HCT116 (cell line): Measurements from ENCODE around the gene CDR2L. TPM values are rescaled to one million over a fixed set of nuclear protein-coding genes. Genes with fewer than 3 reads are reported as not detected.

Experiments used
- ATAC-seq: fragments of 200-7000 bp; cut with Tn5 transposase; 2 replicates; pipeline ENCODE4 v1.9.1; 2020; ENCODE audit warnings: mild to moderate bottlenecking, moderate library complexity
- BruUV-seq: library from RNA; stranded (reverse); fragments of 400-500 nt; replicated peaks from 2 replicates; lab custom pipeline; 2021; lab: Mats Ljungman, UMichigan
- CTCF ChIA-PET: fragments of 300-600 bp; sonication (Branson Sonifier 250); formaldehyde crosslinking; loops from one replicate; lab custom pipeline; 2021; ENCODE audit warnings: antibody characterized with exemption; lab: Charles Lee
- POLR2A ChIA-PET: fragments of 300-600, 350-600 bp; sonication (Branson Sonifier 250); formaldehyde crosslinking; loops from one replicate; lab custom pipeline; 2021; ENCODE audit warnings: antibody characterized with exemption; lab: Charles Lee
- RAD21 ChIA-PET, 2 experiments: fragments of 300-600 bp; sonication (Branson Sonifier 250); formaldehyde crosslinking; loops; one replicate each; lab custom pipeline; 2023; ENCODE audit warnings: low total read pairs in 2 of 2; ENCODE audit not compliant: uncharacterized antibody in 2 of 2, unreplicated experiment in 2 of 2, low non-redundant PET in 1 of 2; lab: Charles Lee
- DNase-seq: peaks from one replicate; pipeline ENCODE4 v3.0.0-alpha.2; 2010; ENCODE audit warnings: low read depth, low spot score
- H2AFZ ChIP-seq: fragments of 200-600 bp; shearing (Covaris generic), sonication (generic); 2 replicates; pipeline ENCODE4 v1.6.1; 2017; ENCODE audit warnings: low read depth, mixed run types, mixed read lengths, antibody characterized with exemption, low read length; ENCODE audit not compliant: poor library complexity, severe bottlenecking
- H3K27ac ChIP-seq: 2 replicates; pipeline ENCODE4 v1.5.1; 2012; ENCODE audit warnings: low read depth, low read length
- H3K27me3 ChIP-seq: fragments of 200-600 bp; sonication (generic); 2 replicates; pipeline ENCODE4 v1.6.1; 2016; ENCODE audit warnings: mixed run types, low read length, mixed read lengths; ENCODE audit not compliant: insufficient read depth
- H3K36me3 ChIP-seq, 2 experiments: fragments of 200-500 bp in 1 of 2; fragments of 200-600 bp in 1 of 2; sonication (Bioruptor generic) in 1 of 2; sonication (generic) in 1 of 2; 2 replicates each; pipeline versions ENCODE4 v1.5.1 to v1.6.1; 2014 to 2016; ENCODE audit warnings: low read length in 2 of 2, inconsistent platforms in 1 of 2, mixed read lengths in 1 of 2, mixed run types in 1 of 2; ENCODE audit not compliant: insufficient read depth in 2 of 2, control insufficient read depth in 1 of 2
- H3K4me1 ChIP-seq, 2 experiments: fragments of 200-600 bp in 1 of 2; sonication (generic) in 1 of 2; 2 replicates each; pipeline versions ENCODE4 v1.5.1 to v1.6.1; 2012 to 2017; ENCODE audit warnings: low read length in 2 of 2, inconsistent platforms in 1 of 2, mild to moderate bottlenecking in 1 of 2, mixed read lengths in 1 of 2, mixed run types in 1 of 2, moderate library complexity in 1 of 2; ENCODE audit not compliant: insufficient read depth in 2 of 2, control insufficient read depth in 1 of 2
- H3K4me2 ChIP-seq: fragments of 200-600 bp; sonication (generic); 2 replicates; pipeline ENCODE4 v1.6.1; 2017; ENCODE audit warnings: mixed run types, low read length, mixed read lengths
- H3K4me3 ChIP-seq, 2 experiments: fragments of 200-600 bp in 1 of 2; sonication (generic) in 1 of 2; replicated peaks in 1 of 2; 2 replicates each; pipeline ENCODE4 v1.5.1; 2011 to 2016; ENCODE audit warnings: low read length in 2 of 2, control low read depth in 1 of 2, low read depth in 1 of 2, mild to moderate bottlenecking in 1 of 2, mixed read lengths in 1 of 2, mixed run types in 1 of 2
- H3K79me2 ChIP-seq: fragments of 200-600 bp; sonication (generic); 2 replicates; pipeline ENCODE4 v1.6.1; 2017; ENCODE audit warnings: mild to moderate bottlenecking, mixed run types, low read length, moderate library complexity, mixed read lengths; ENCODE audit not compliant: insufficient read depth
- H3K9ac ChIP-seq: fragments of 200-600 bp; sonication (generic); 2 replicates; pipeline ENCODE4 v1.6.1; 2016; ENCODE audit warnings: low read length, mixed read lengths
- H3K9me2 ChIP-seq: fragments of 200-600 bp; sonication (generic), shearing (Covaris generic); 2 replicates; pipeline ENCODE4 v1.6.1; 2017; ENCODE audit warnings: mixed run types, mild to moderate bottlenecking, moderate library complexity; ENCODE audit not compliant: insufficient read depth
- H3K9me3 ChIP-seq, 2 experiments: fragments of 200-500 bp in 1 of 2; fragments of 200-600 bp in 1 of 2; sonication (Bioruptor generic) in 1 of 2; sonication (generic) in 1 of 2; 2 replicates each; pipeline ENCODE4 v1.6.1; 2014 to 2017; ENCODE audit warnings: low read length in 2 of 2, mixed read lengths in 2 of 2, inconsistent platforms in 1 of 2, low read depth in 1 of 2, mild to moderate bottlenecking in 1 of 2, mixed run types in 1 of 2, moderate library complexity in 1 of 2; ENCODE audit not compliant: control insufficient read depth in 1 of 2, insufficient read depth in 1 of 2
- H4K20me1 ChIP-seq: fragments of 200-600 bp; sonication (generic), shearing (Covaris generic); 2 replicates; pipeline ENCODE4 v1.6.1; 2017; ENCODE audit warnings: mixed run types, mild to moderate bottlenecking, moderate library complexity; ENCODE audit not compliant: insufficient read depth
- ATF3 ChIP-seq: IDR thresholded peaks from 2 replicates; pipeline ENCODE4 v1.6.1; 2012
- CEBPB ChIP-seq: IDR thresholded peaks from 2 replicates; pipeline ENCODE4 v1.6.1; 2012; ENCODE audit warnings: low read depth
- EZH2 ChIP-seq: fragments of 200-600 bp; sonication (generic); IDR thresholded peaks from 2 replicates; pipeline ENCODE4 v1.6.1; 2017; ENCODE audit warnings: antibody characterized with exemption, mixed run types
- EZH2phosphoT487 ChIP-seq: fragments of 200-600 bp; IDR thresholded peaks from 2 replicates; pipeline ENCODE4 v1.6.1; 2018; ENCODE audit warnings: antibody characterized with exemption, borderline replicate concordance
- POLR2AphosphoS5 ChIP-seq: IDR thresholded peaks from 2 replicates; pipeline ENCODE4 v1.6.1; 2011; ENCODE audit warnings: mild to moderate bottlenecking, low read depth, low read length, moderate library complexity
- RAD21 ChIP-seq: IDR thresholded peaks from 2 replicates; pipeline ENCODE4 v1.6.1; 2012; ENCODE audit warnings: low read depth, mild to moderate bottlenecking
- SRF ChIP-seq: IDR thresholded peaks from 2 replicates; pipeline ENCODE4 v1.6.1; 2012; ENCODE audit warnings: low read depth
- ZFX ChIP-seq: fragments of 450-650 bp; IDR thresholded peaks from 2 replicates; pipeline ENCODE4 v1.6.1; 2017
- intact Hi-C: fragments of 100-400 bp; cut with micrococcal nuclease; formaldehyde crosslinking; loops from 2 replicates; pipeline ENCODE4 v1.10.0; 2022
- total RNA-seq: library from RNA; stranded (reverse); gene quantifications from one replicate; pipeline ENCODE4 v1.2.1, GENCODE V29; 2021; ENCODE audit not compliant: unreplicated experiment
- TF ChIP-seq, protein P1 (sequence below): IDR thresholded peaks from 2 replicates; pipeline ENCODE4 v1.6.1; 2012
- TF ChIP-seq, protein P2 (sequence below): IDR thresholded peaks from 2 replicates; pipeline ENCODE4 v1.6.1; 2011; ENCODE audit warnings: mild to moderate bottlenecking, low read length, moderate library complexity; ENCODE audit not compliant: insufficient replicate concordance; ENCODE audit errors: extremely low read depth

CDR2L gene
- total RNA-seq, 1 experiment from 2014 or later, result 26.5 TPM

DNA sequence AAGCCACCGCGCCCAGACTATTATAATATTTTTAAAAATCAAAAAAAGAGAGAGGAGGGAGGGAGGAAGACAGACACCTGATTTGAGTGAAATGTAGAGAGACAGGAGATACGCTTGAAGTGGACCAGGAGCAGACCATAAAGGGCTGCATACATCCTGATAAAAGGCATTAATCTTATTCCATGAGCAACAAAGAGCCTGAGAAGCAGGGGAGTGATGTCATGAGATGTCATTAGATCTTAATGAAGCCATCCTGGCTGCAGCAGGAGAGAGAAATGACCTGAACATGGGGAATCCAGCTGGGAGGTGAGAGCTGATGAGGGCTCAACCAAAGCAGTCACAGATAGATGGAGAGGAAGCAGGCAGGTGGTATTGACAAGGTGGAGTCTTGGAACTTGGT lies 9.6 kb upstream of the CDR2L start:
- DNase-seq, result no peak
- Histone ChIP-seq H3K27me3 (no peaks in the 10 kb centered on the region), H3K9ac (no peak overlapping the region), H3K36me3 (no peaks in the 10 kb centered on the region), H3K4me2 (no peak overlapping the region), H3K79me2 (no peaks in the 10 kb centered on the region), H3K4me1 (peaks cover 7 to 21% of the 10 kb centered on the region in 2 experiments), H4K20me1 (no peaks in the 10 kb centered on the region), H3K4me3 (no peak overlapping the region), H2AFZ (no peak overlapping the region), H3K9me2 (no peaks in the 10 kb centered on the region), H3K27ac (no peak overlapping the region), H3K9me3 (no peaks in the 10 kb centered on the region)
- TF ChIP-seq EZH2 (no peak), CEBPB (no peak), POLR2AphosphoS5 (no peak)
- TF ChIP-seq, protein P1, sequence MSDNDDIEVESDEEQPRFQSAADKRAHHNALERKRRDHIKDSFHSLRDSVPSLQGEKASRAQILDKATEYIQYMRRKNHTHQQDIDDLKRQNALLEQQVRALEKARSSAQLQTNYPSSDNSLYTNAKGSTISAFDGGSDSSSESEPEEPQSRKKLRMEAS, result no peak
- ChIA-PET CTCF (no interaction called here), RAD21 (no interaction called here), POLR2A (no interaction called here)
- no peak for ATAC-seq
- intact Hi-C loops, result no loop called here
- no TSS peak for BruUV-seq

GRCh38 chr17:74978240-74978639 lies 9.2 kb upstream of the CDR2L start:
- TF ChIP-seq RAD21 (no peak), ZFX (no peak), POLR2AphosphoS5 (no peak), EZH2phosphoT487 (no peak), SRF (no peak), ATF3 (no peak)
- TF ChIP-seq, protein P2, sequence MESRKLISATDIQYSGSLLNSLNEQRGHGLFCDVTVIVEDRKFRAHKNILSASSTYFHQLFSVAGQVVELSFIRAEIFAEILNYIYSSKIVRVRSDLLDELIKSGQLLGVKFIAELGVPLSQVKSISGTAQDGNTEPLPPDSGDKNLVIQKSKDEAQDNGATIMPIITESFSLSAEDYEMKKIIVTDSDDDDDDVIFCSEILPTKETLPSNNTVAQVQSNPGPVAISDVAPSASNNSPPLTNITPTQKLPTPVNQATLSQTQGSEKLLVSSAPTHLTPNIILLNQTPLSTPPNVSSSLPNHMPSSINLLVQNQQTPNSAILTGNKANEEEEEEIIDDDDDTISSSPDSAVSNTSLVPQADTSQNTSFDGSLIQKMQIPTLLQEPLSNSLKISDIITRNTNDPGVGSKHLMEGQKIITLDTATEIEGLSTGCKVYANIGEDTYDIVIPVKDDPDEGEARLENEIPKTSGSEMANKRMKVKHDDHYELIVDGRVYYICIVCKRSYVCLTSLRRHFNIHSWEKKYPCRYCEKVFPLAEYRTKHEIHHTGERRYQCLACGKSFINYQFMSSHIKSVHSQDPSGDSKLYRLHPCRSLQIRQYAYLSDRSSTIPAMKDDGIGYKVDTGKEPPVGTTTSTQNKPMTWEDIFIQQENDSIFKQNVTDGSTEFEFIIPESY, result no peak
- TF ChIP-seq, all 23 proteins: peak for 0
- H3K4me3 ChIP-seq, result no peak overlapping the region
- intact Hi-C loops, result no loop called here
- H3K79me2 ChIP-seq, result no peaks in the 10 kb centered on the region
- no peaks in the 10 kb centered on the region for H3K9me3 ChIP-seq
- DNase-seq (no peak), ATAC-seq (no peak)
- CTCF ChIA-PET, result no interaction called here
- RAD21 ChIA-PET, result no interaction called here
- no peak overlapping the region for H3K4me2 ChIP-seq
- BruUV-seq, result no TSS peak
- no peaks in the 10 kb centered on the region for H3K36me3 ChIP-seq
- H3K4me1 ChIP-seq, result peaks cover 5 to 21% of the 10 kb centered on the region in 2 experiments
- no peak overlapping the region for H2AFZ ChIP-seq
- POLR2A ChIA-PET, result no interaction called here
- no peak overlapping the region for H3K27ac ChIP-seq
- H3K27me3 ChIP-seq, result no peaks in the 10 kb centered on the region
- no peaks in the 10 kb centered on the region for H3K9me2 ChIP-seq
- no peaks in the 10 kb centered on the region for H4K20me1 ChIP-seq
- H3K9ac ChIP-seq, result no peak overlapping the region
